ENCODE data around the gene PSME1. TPM values are rescaled to one million over a fixed set of nuclear protein-coding genes. Genes with fewer than 3 reads are reported as not detected.

PSME1 gene
- total RNA-seq, 1 donor, result 111 TPM

- Histone ChIP-seq H3K4me3 (ENCODE audit: insufficient read depth, low read length) (no peak overlapping the region), H3K4me1 (ENCODE audit: insufficient read depth, low read length) (peaks cover 7% of the 10 kb centered on the region), H3K9me3 (ENCODE audit: low read depth, low read length) (no peaks in the 10 kb centered on the region), H2AFZ (ENCODE audit: low read length) (no peak overlapping the region), H4K20me1 (ENCODE audit: insufficient read depth, low read length) (no peaks in the 10 kb centered on the region), H3K4me2 (ENCODE audit: insufficient read depth, low read length) (no peak overlapping the region), H3K27me3 (ENCODE audit: insufficient read depth, low read length) (no peaks in the 10 kb centered on the region), H3K36me3 (ENCODE audit: insufficient read depth, low read length) (peaks cover 48% of the 10 kb centered on the region), H3K79me2 (ENCODE audit: insufficient read depth, low read length) (no peaks in the 10 kb centered on the region), H3K27ac (ENCODE audit: low read depth, low read length) (no peak overlapping the region)
- no peak for TF ChIP-seq CTCF (IDR thresholded peaks at IDR 0.05; ENCODE audit: extremely low read depth, low read depth, low read length)
- peak; percentile 63 for DNase-seq (ENCODE audit: insufficient read length, low spot score, missing footprints)
Observed at GRCh38 chr14:24177041-24177825, 41.2 kb downstream of the PSME1 start.

GRCh38 chr14:24177891-24178290, 41.9 kb downstream of the PSME1 start:
- Histone ChIP-seq H3K27me3 (ENCODE audit: insufficient read depth, low read length) (no peaks in the 10 kb centered on the region), H3K4me2 (ENCODE audit: insufficient read depth, low read length) (no peak overlapping the region), H2AFZ (ENCODE audit: low read length) (no peak overlapping the region), H3K9me3 (ENCODE audit: low read depth, low read length) (no peaks in the 10 kb centered on the region), H3K4me1 (ENCODE audit: insufficient read depth, low read length) (peaks cover 7% of the 10 kb centered on the region), H3K79me2 (ENCODE audit: insufficient read depth, low read length) (no peaks in the 10 kb centered on the region), H4K20me1 (ENCODE audit: insufficient read depth, low read length) (no peaks in the 10 kb centered on the region), H3K36me3 (ENCODE audit: insufficient read depth, low read length) (peaks cover 54% of the 10 kb centered on the region), H3K4me3 (ENCODE audit: insufficient read depth, low read length) (no peak overlapping the region), H3K27ac (ENCODE audit: low read depth, low read length) (no peak overlapping the region)
- TF ChIP-seq CTCF (IDR thresholded peaks at IDR 0.05; ENCODE audit: extremely low read depth, low read depth, low read length), result no peak
- peak; percentile 26 for DNase-seq (ENCODE audit: insufficient read length, low spot score, missing footprints)

- Histone ChIP-seq H3K27ac (ENCODE audit: low read depth, low read length) (no peak overlapping the region), H2AFZ (ENCODE audit: low read length) (no peak overlapping the region), H4K20me1 (ENCODE audit: insufficient read depth, low read length) (no peaks in the 10 kb centered on the region), H3K27me3 (ENCODE audit: insufficient read depth, low read length) (no peaks in the 10 kb centered on the region), H3K36me3 (ENCODE audit: insufficient read depth, low read length) (peaks cover 57% of the 10 kb centered on the region), H3K4me1 (ENCODE audit: insufficient read depth, low read length) (peaks cover 7% of the 10 kb centered on the region), H3K79me2 (ENCODE audit: insufficient read depth, low read length) (no peaks in the 10 kb centered on the region), H3K9me3 (ENCODE audit: low read depth, low read length) (no peaks in the 10 kb centered on the region), H3K4me2 (ENCODE audit: insufficient read depth, low read length) (no peak overlapping the region), H3K4me3 (ENCODE audit: insufficient read depth, low read length) (no peak overlapping the region)
- no peak for TF ChIP-seq CTCF (IDR thresholded peaks at IDR 0.05; ENCODE audit: extremely low read depth, low read depth, low read length)
- peak; percentile 46 for DNase-seq (ENCODE audit: insufficient read length, low spot score, missing footprints)
Observed at GRCh38 chr14:24178399-24179178, 42.6 kb downstream of the PSME1 start.
